IMR-90 (cell line): ENCODE results near the gene KCNJ4. TPM values are rescaled to one million over a fixed set of nuclear protein-coding genes. Genes with fewer than 3 reads are reported as not detected.

Experiments used
- ATAC-seq: fragments of 200-7000 bp; cut with Tn5 transposase; 2 replicates; pipeline ENCODE4 v1.9.1; 2020; ENCODE audit warnings: low read depth, mild to moderate bottlenecking, moderate library complexity
- BruUV-seq: library from RNA; stranded (reverse); fragments of 400-500 nt; replicated peaks from 2 replicates; lab custom pipeline; 2021; lab: Mats Ljungman, UMichigan
- CTCF ChIA-PET: fragments of 300-600 bp; formaldehyde crosslinking; extraction: SDS; loops from one replicate; lab custom pipeline; 2021; ENCODE audit warnings: antibody characterized with exemption; lab: Yijun Ruan, JAX
- POLR2A ChIA-PET: fragments of 300-600 bp; sonication (Branson Sonifier 250); formaldehyde crosslinking; loops from one replicate; lab custom pipeline; 2022; ENCODE audit warnings: antibody characterized with exemption; ENCODE audit not compliant: unreplicated experiment; lab: Charles Lee
- DNase-seq: peaks from one replicate; pipeline ENCODE4 v3.0.0; 2013
- H2AFZ ChIP-seq: replicated peaks from 2 replicates; pipeline ENCODE3; 2013; ENCODE audit warnings: low read length, mild to moderate bottlenecking; ENCODE audit not compliant: poor library complexity
- H2AK5ac ChIP-seq: 2 replicates; pipeline ENCODE4 v1.6.1; 2013; ENCODE audit warnings: low read depth, low read length, inconsistent platforms
- H2AK9ac ChIP-seq: replicated peaks from 2 replicates; pipeline ENCODE3; 2013; ENCODE audit warnings: mild to moderate bottlenecking, low read depth, low read length, moderate library complexity; ENCODE audit not compliant: poor library complexity
- H2BK120ac ChIP-seq: 2 replicates; pipeline ENCODE4 v1.6.1; 2013; ENCODE audit warnings: low read depth, low read length, inconsistent platforms
- H2BK15ac ChIP-seq: 3 replicates; pipeline ENCODE4 v1.6.1; 2013; ENCODE audit warnings: low read depth, low read length, inconsistent platforms
- H2BK20ac ChIP-seq: 2 replicates; pipeline ENCODE4 v1.6.1; 2013; ENCODE audit warnings: low read depth, mild to moderate bottlenecking, inconsistent platforms, low read length, moderate library complexity
- H2BK5ac ChIP-seq: 2 replicates; pipeline ENCODE4 v1.6.1; 2013; ENCODE audit warnings: mild to moderate bottlenecking, low read depth, low read length, inconsistent platforms; ENCODE audit not compliant: poor library complexity, severe bottlenecking
- H3K14ac ChIP-seq: replicated peaks from 2 replicates; pipeline ENCODE4 v1.6.1; 2013; ENCODE audit warnings: low read depth, low read length, inconsistent platforms
- H3K18ac ChIP-seq: 2 replicates; pipeline ENCODE4 v1.6.1; 2013; ENCODE audit warnings: low read depth, low read length, control low read depth
- H3K23ac ChIP-seq: 2 replicates; pipeline ENCODE4 v1.6.1; 2013; ENCODE audit warnings: low read depth, low read length, inconsistent platforms
- H3K27ac ChIP-seq: 2 replicates; pipeline ENCODE4 v1.5.1; 2013; ENCODE audit warnings: mild to moderate bottlenecking, control low read depth, low read length; ENCODE audit not compliant: insufficient read depth
- H3K27me3 ChIP-seq: 2 replicates; pipeline ENCODE4 v1.6.1; 2013; ENCODE audit warnings: low read length; ENCODE audit not compliant: control insufficient read depth, insufficient read depth
- H3K36me3 ChIP-seq: 2 replicates; pipeline ENCODE4 v1.6.1; 2013; ENCODE audit warnings: low read length, mixed read lengths; ENCODE audit not compliant: control insufficient read depth, insufficient read depth
- H3K4ac ChIP-seq: 2 replicates; pipeline ENCODE4 v1.6.1; 2013; ENCODE audit warnings: low read depth, low read length, inconsistent platforms
- H3K4me1 ChIP-seq: 2 replicates; pipeline ENCODE4 v1.6.1; 2013; ENCODE audit warnings: low read length, mixed read lengths; ENCODE audit not compliant: control insufficient read depth, insufficient read depth
- H3K4me2 ChIP-seq: 2 replicates; pipeline ENCODE4 v1.6.1; 2013; ENCODE audit warnings: low read depth, mild to moderate bottlenecking, control low read depth, low read length, moderate library complexity
- H3K4me3 ChIP-seq: 2 replicates; pipeline ENCODE4 v1.5.1; 2013; ENCODE audit warnings: low read depth, mild to moderate bottlenecking, control low read depth, low read length, moderate library complexity; ENCODE audit not compliant: insufficient read depth
- H3K56ac ChIP-seq: 2 replicates; pipeline ENCODE4 v1.6.1; 2013; ENCODE audit warnings: low read length, inconsistent platforms; ENCODE audit not compliant: insufficient read depth; ENCODE audit errors: extremely low read depth
- H3K79me1 ChIP-seq, 2 experiments: 2 replicates each; pipeline ENCODE4 v1.6.1; 2013; ENCODE audit warnings: low read length in 2 of 2, inconsistent platforms in 1 of 2, low read depth in 1 of 2
- H3K9ac ChIP-seq: 2 replicates; pipeline ENCODE4 v1.6.1; 2013; ENCODE audit warnings: low read depth, low read length, control low read depth
- H3K9me1 ChIP-seq: 2 replicates; pipeline ENCODE4 v1.6.1; 2013; ENCODE audit warnings: low read length, inconsistent platforms; ENCODE audit not compliant: insufficient read depth
- H3K9me3 ChIP-seq: 2 replicates; pipeline ENCODE4 v1.6.1; 2013; ENCODE audit warnings: low read length; ENCODE audit not compliant: control insufficient read depth, insufficient read depth
- H4K20me1 ChIP-seq: 2 replicates; pipeline ENCODE4 v1.6.1; 2013; ENCODE audit warnings: low read length, inconsistent platforms; ENCODE audit not compliant: insufficient read depth
- H4K5ac ChIP-seq: 2 replicates; pipeline ENCODE4 v1.6.1; 2013; ENCODE audit warnings: mild to moderate bottlenecking, low read depth, low read length, control low read depth
- H4K8ac ChIP-seq, 2 experiments: 2 replicates each; pipeline ENCODE4 v1.6.1; 2013; ENCODE audit warnings: low read depth in 2 of 2, low read length in 2 of 2, control low read depth in 1 of 2, inconsistent platforms in 1 of 2
- H4K91ac ChIP-seq: 2 replicates; pipeline ENCODE4 v1.6.1; 2013; ENCODE audit warnings: low read depth, low read length, inconsistent platforms; ENCODE audit not compliant: insufficient read depth
- MAFK ChIP-seq: IDR thresholded peaks from 2 replicates; pipeline ENCODE4 v1.6.1; 2012; ENCODE audit warnings: low read depth, low read length, improper control_type of control experiment
- POLR2A ChIP-seq: IDR thresholded peaks from 2 replicates; pipeline ENCODE4 v1.6.1; 2012; ENCODE audit warnings: mild to moderate bottlenecking, low read depth, low read length
- WGBS, 2 experiments: methylation state at CpG; one replicate each; pipeline versions ENCODE4 v1.1.5 to v1.1.7; 2013; ENCODE audit warnings: missing lambda C conversion rate in 2 of 2; ENCODE audit not compliant: insufficient read length in 1 of 2; ENCODE audit errors: extremely low coverage in 2 of 2; 5-methylcytosine and 5-hydroxymethylcytosine counted together
- dilution Hi-C: fragments of 300-500 bp; cut with HindIII; formaldehyde crosslinking; loops from one replicate; pipeline ENCODE4 v1.14.3; 2018; ENCODE audit warnings: low sequenced_read_pairs; ENCODE audit not compliant: unreplicated experiment
- in situ Hi-C: fragments of 300-500 bp; cut with MboI; formaldehyde crosslinking; loops from 3 replicates; pipeline ENCODE4 v1.14.3; 2019; ENCODE audit warnings: low sequenced_read_pairs, inconsistent platforms, mixed read lengths
- intact Hi-C: fragments of 100-400 bp; cut with micrococcal nuclease; formaldehyde crosslinking; loops from 2 replicates; pipeline ENCODE4 v1.10.0; 2022
- polyA plus RNA-seq, 3 experiments: library from polyadenylated mRNA; depleted of rRNA; stranded (reverse); fragments of >200 nt; gene quantifications; 2 replicates each; pipeline ENCODE4 v1.2.3, GENCODE V29; 2012; ENCODE audit warnings: low replicate concordance in 1 of 3
- total RNA-seq: library from RNA; depleted of rRNA; stranded (reverse); fragments of >200 nt; gene quantifications from 2 replicates; pipeline ENCODE4 v1.2.3, GENCODE V29; 2012

KCNJ4 gene
- total and polyA plus RNA-seq, 2 of the 4 experiments (the other 2 are of a cell fraction) = not detected

- Histone ChIP-seq H3K4me1 (no peaks in the 10 kb centered on the region; the same call in 1 of the 2 replicates), H3K79me1 (no peaks in the 10 kb centered on the region), H3K9me3 (no peaks in the 10 kb centered on the region), H3K27ac (no peak overlapping the region), H2AK9ac (no peak overlapping the region), H4K20me1 (no peaks in the 10 kb centered on the region), H3K4me3 (no peak overlapping the region), H3K14ac (no peak overlapping the region), H2AK5ac (no peak overlapping the region), H2BK5ac (no peak overlapping the region), H2AFZ (no peak overlapping the region), H3K4me2 (no peak overlapping the region), H3K18ac (no peak overlapping the region), H3K9me1 (no peaks in the 10 kb centered on the region), H3K9ac (no peak overlapping the region), H4K8ac (no peak overlapping the region), H3K56ac (no peak overlapping the region; the same call in 1 of the 2 replicates), H3K27me3 (peaks cover 34% of the 10 kb centered on the region), H4K91ac (no peak overlapping the region), H4K5ac (no peak overlapping the region), H2BK15ac (no peak overlapping the region), H2BK120ac (no peak overlapping the region), H2BK20ac (no peak overlapping the region), H3K36me3 (no peaks in the 10 kb centered on the region), H3K23ac (no peak overlapping the region), H3K4ac (no peak overlapping the region)
- intact Hi-C loops (loop anchor here (10.0 kb wide), 1 partner anchor 159 kb away; the partner anchor contains the start of gene DMC1), in situ Hi-C loops (no loop called here), dilution Hi-C loops (no loop called here)
- 64% methylated on average over 7 of the region's 22 CpGs; no CpG with 5 or more reads in 1 of the 2 experiments for WGBS, 2 experiments
- BruUV-seq = no TSS peak
- ATAC-seq (no peak), DNase-seq (no peak)
- ChIA-PET CTCF (interaction anchor here (0.5 kb wide), 1 partner anchor 274 kb away, joined by 4 read pairs; no protein-coding TSS in a partner anchor), POLR2A (no interaction called here)
- no peak for TF ChIP-seq MAFK
- no peak for TF ChIP-seq POLR2A
Observed at GRCh38 chr22:38415561-38416321, 39.3 kb downstream of the KCNJ4 start.
